NCI-H2196 treated with DMSO at 0.1 percent for 48 hours (cell line): ENCODE measurements around the gene PCLO.
"Not testable (repeated sequence)": the region's sequence is repeated elsewhere in the genome, so short reads cannot be mapped to it uniquely, and the experiment has no call there.

Experiments
- DNase-seq: peaks from one replicate; lab custom pipeline; 2025; ENCODE audit not compliant: unreplicated experiment; lab: John Stamatoyannopoulos, UW

PCLO gene

GRCh38 chr7:82965088-82966036 is 197.3 kb downstream of the PCLO start:
- no peak for DNase-seq

GRCh38 chr7:82964150-82964882 is 198.4 kb downstream of the PCLO start:
- DNase-seq: peak; percentile 9

GRCh38 chr7:82961240-82961639 is 201.4 kb downstream of the PCLO start:
- DNase-seq: no peak

GRCh38 chr7:82959528-82959927 is 203.2 kb downstream of the PCLO start:
- no peak for DNase-seq

- DNase-seq: no peak
Measured at GRCh38 chr7:82957521-82957920, 205.2 kb downstream of the PCLO start.

- DNase-seq: no peak
Measured at GRCh38 chr7:82953324-82954027, 209.2 kb downstream of the PCLO start.

- no peak for DNase-seq
Measured at GRCh38 chr7:82950436-82950835, 212.2 kb downstream of the PCLO start.

GRCh38 chr7:82945480-82945879 is 217.2 kb downstream of the PCLO start:
- no peak for DNase-seq

- DNase-seq: no peak
Measured at GRCh38 chr7:82945056-82945455, 217.6 kb downstream of the PCLO start.

GRCh38 chr7:82932516-82932915 is 230.2 kb downstream of the PCLO start:
- DNase-seq: no peak

- no peak for DNase-seq
Measured at GRCh38 chr7:82926477-82926876, 236.2 kb downstream of the PCLO start.

- DNase-seq: no peak
Measured at GRCh38 chr7:82925331-82925730, 237.4 kb downstream of the PCLO start.

GRCh38 chr7:82906502-82906901 is 256.2 kb downstream of the PCLO start:
- no peak for DNase-seq

- no peak for DNase-seq
Measured at GRCh38 chr7:82904871-82905270, 257.8 kb downstream of the PCLO start.

GRCh38 chr7:82901098-82901497 is 261.6 kb downstream of the PCLO start:
- DNase-seq: not testable (repeated sequence)

- DNase-seq: no peak
Measured at GRCh38 chr7:82897500-82897899, 265.2 kb downstream of the PCLO start.

GRCh38 chr7:82894341-82894740 is 268.3 kb downstream of the PCLO start:
- not testable (repeated sequence) for DNase-seq

- no peak for DNase-seq
Measured at GRCh38 chr7:82886324-82886723, 276.4 kb downstream of the PCLO start.

- DNase-seq: no peak
Measured at GRCh38 chr7:82865856-82866255, 296.8 kb downstream of the PCLO start.

- DNase-seq: no peak
Measured at GRCh38 chr7:82859106-82859850, 303.4 kb downstream of the PCLO start.

- no peak for DNase-seq
Measured at GRCh38 chr7:82851121-82851520, 311.6 kb downstream of the PCLO start.
